Neuron (in vitro differentiated cells): Measurements from ENCODE around the gene ALDH7A1.

ENCODE experiments used
- H2AFZ ChIP-seq: one replicate; pipeline ENCODE4 v1.6.1; 2013; ENCODE audit warnings: low read depth, mild to moderate bottlenecking, inconsistent platforms, low read length, moderate library complexity
- H3K27me3 ChIP-seq: one replicate; pipeline ENCODE4 v1.6.1; 2013; ENCODE audit warnings: low read length; ENCODE audit not compliant: insufficient read depth
- H3K36me3 ChIP-seq: one replicate; pipeline ENCODE4 v1.6.1; 2013; ENCODE audit warnings: low read length; ENCODE audit not compliant: insufficient read depth
- H3K4me1 ChIP-seq: one replicate; pipeline ENCODE4 v1.6.1; 2013; ENCODE audit warnings: low read length; ENCODE audit not compliant: insufficient read depth
- H3K4me3 ChIP-seq: 2 replicates; pipeline ENCODE4 v1.5.1; 2013; ENCODE audit warnings: mild to moderate bottlenecking, low read length, moderate library complexity
- H3K9me3 ChIP-seq: one replicate; pipeline ENCODE4 v1.6.1; 2013; ENCODE audit warnings: low read length

Gene ALDH7A1

GRCh38 chr5:126540631-126541030 lies 54.4 kb downstream of the ALDH7A1 start:
- Histone ChIP-seq H3K9me3 (no peaks in the 10 kb centered on the region), H3K36me3 (peaks cover 21% of the 10 kb centered on the region), H3K4me3 (no peak overlapping the region), H3K27me3 (no peaks in the 10 kb centered on the region), H3K4me1 (peaks cover 4% of the 10 kb centered on the region), H2AFZ (no peak overlapping the region)

- H3K9me3 ChIP-seq, result no peaks in the 10 kb centered on the region
- H3K4me3 ChIP-seq, result no peak overlapping the region
- no peaks in the 10 kb centered on the region for H3K27me3 ChIP-seq
- H3K36me3 ChIP-seq, result peaks cover 7% of the 10 kb centered on the region
- peaks cover 4% of the 10 kb centered on the region for H3K4me1 ChIP-seq
- H2AFZ ChIP-seq, result no peak overlapping the region
These were observed 56.4 kb downstream of the ALDH7A1 start for GRCh38 chr5:126538579-126538978.

GRCh38 chr5:126536874-126537273 lies 58.1 kb downstream of the ALDH7A1 start:
- Histone ChIP-seq H3K4me1 (peaks cover 8% of the 10 kb centered on the region), H3K9me3 (no peaks in the 10 kb centered on the region), H3K36me3 (no peaks in the 10 kb centered on the region)

GRCh38 chr5:126535856-126536545 lies 59.0 kb downstream of the ALDH7A1 start:
- H3K9me3 ChIP-seq, result no peaks in the 10 kb centered on the region
- H3K4me1 ChIP-seq, result peaks cover 17% of the 10 kb centered on the region
- H3K27me3 ChIP-seq, result no peaks in the 10 kb centered on the region
- no peak overlapping the region for H2AFZ ChIP-seq
- H3K4me3 ChIP-seq, result no peak overlapping the region
- H3K36me3 ChIP-seq, result no peaks in the 10 kb centered on the region

More at GRCh38 chr5:126536874-126537273, 58.1 kb downstream of the ALDH7A1 start:
- no peak overlapping the region for H3K4me3 ChIP-seq
- no peak overlapping the region for H2AFZ ChIP-seq
- no peaks in the 10 kb centered on the region for H3K27me3 ChIP-seq

GRCh38 chr5:126534553-126534952 lies 60.5 kb downstream of the ALDH7A1 start:
- H2AFZ ChIP-seq, result no peak overlapping the region
- H3K36me3 ChIP-seq, result no peaks in the 10 kb centered on the region
- peaks cover 19% of the 10 kb centered on the region for H3K4me1 ChIP-seq
- H3K27me3 ChIP-seq, result no peaks in the 10 kb centered on the region
- no peak overlapping the region for H3K4me3 ChIP-seq
- no peaks in the 10 kb centered on the region for H3K9me3 ChIP-seq

- no peaks in the 10 kb centered on the region for H3K36me3 ChIP-seq
- no peak overlapping the region for H3K4me3 ChIP-seq
- H3K27me3 ChIP-seq, result no peaks in the 10 kb centered on the region
- H2AFZ ChIP-seq, result no peak overlapping the region
- no peaks in the 10 kb centered on the region for H3K9me3 ChIP-seq
- peaks cover 15% of the 10 kb centered on the region for H3K4me1 ChIP-seq
These were observed 63.4 kb downstream of the ALDH7A1 start for GRCh38 chr5:126531543-126532120.

- H3K4me1 ChIP-seq, result peaks cover 15% of the 10 kb centered on the region
- no peaks in the 10 kb centered on the region for H3K9me3 ChIP-seq
- no peaks in the 10 kb centered on the region for H3K36me3 ChIP-seq
- no peak overlapping the region for H2AFZ ChIP-seq
- H3K4me3 ChIP-seq, result no peak overlapping the region
- no peaks in the 10 kb centered on the region for H3K27me3 ChIP-seq
These were observed 67.1 kb downstream of the ALDH7A1 start for GRCh38 chr5:126527892-126528291.

- no peaks in the 10 kb centered on the region for H3K36me3 ChIP-seq
- no peaks in the 10 kb centered on the region for H3K27me3 ChIP-seq
- H2AFZ ChIP-seq, result no peak overlapping the region
- H3K9me3 ChIP-seq, result no peaks in the 10 kb centered on the region
- no peak overlapping the region for H3K4me3 ChIP-seq
- H3K4me1 ChIP-seq, result peaks cover 14% of the 10 kb centered on the region
These were observed 67.9 kb downstream of the ALDH7A1 start for GRCh38 chr5:126527158-126527557.

GRCh38 chr5:126526493-126526892 lies 68.5 kb downstream of the ALDH7A1 start:
- Histone ChIP-seq H3K4me1 (peaks cover 7% of the 10 kb centered on the region), H3K4me3 (no peak overlapping the region), H3K27me3 (no peaks in the 10 kb centered on the region), H3K36me3 (no peaks in the 10 kb centered on the region), H2AFZ (no peak overlapping the region), H3K9me3 (no peaks in the 10 kb centered on the region)

- Histone ChIP-seq H3K27me3 (no peaks in the 10 kb centered on the region), H3K9me3 (no peaks in the 10 kb centered on the region), H3K4me3 (no peak overlapping the region), H3K4me1 (no peaks in the 10 kb centered on the region), H2AFZ (no peak overlapping the region), H3K36me3 (no peaks in the 10 kb centered on the region)
These were observed 69.3 kb downstream of the ALDH7A1 start for GRCh38 chr5:126525630-126526245.

- Histone ChIP-seq H3K36me3 (no peaks in the 10 kb centered on the region), H3K27me3 (no peaks in the 10 kb centered on the region), H3K4me3 (no peak overlapping the region), H2AFZ (no peak overlapping the region), H3K4me1 (peaks cover 12% of the 10 kb centered on the region), H3K9me3 (no peaks in the 10 kb centered on the region)
These were observed 71.1 kb downstream of the ALDH7A1 start for GRCh38 chr5:126523818-126524510.

GRCh38 chr5:126521130-126521529 lies 73.9 kb downstream of the ALDH7A1 start:
- Histone ChIP-seq H3K36me3 (no peaks in the 10 kb centered on the region), H2AFZ (no peak overlapping the region), H3K4me3 (no peak overlapping the region), H3K9me3 (no peaks in the 10 kb centered on the region), H3K27me3 (no peaks in the 10 kb centered on the region), H3K4me1 (peaks cover 14% of the 10 kb centered on the region)

- no peaks in the 10 kb centered on the region for H3K36me3 ChIP-seq
- H3K4me1 ChIP-seq, result peaks cover 18% of the 10 kb centered on the region
- H3K9me3 ChIP-seq, result no peaks in the 10 kb centered on the region
- H3K4me3 ChIP-seq, result no peak overlapping the region
- no peak overlapping the region for H2AFZ ChIP-seq
- H3K27me3 ChIP-seq, result no peaks in the 10 kb centered on the region
These were observed 74.4 kb downstream of the ALDH7A1 start for GRCh38 chr5:126520593-126520953.
